Retinal pigment epithelial cell (primary cell): ENCODE data around the gene RNF146.

Experiments used
- DNase-seq: peaks from one replicate; pipeline ENCODE4 v3.0.0-alpha.2; 2010; ENCODE audit warnings: low read depth
- H3K4me3 ChIP-seq: 2 replicates; pipeline ENCODE4 v1.5.1; 2011; ENCODE audit warnings: mild to moderate bottlenecking, low read length, control low read depth, moderate library complexity
- TF ChIP-seq, protein P1 (sequence below): conservative IDR thresholded peaks from 2 replicates; pipeline ENCODE4 v1.5.1; 2011; ENCODE audit warnings: low read depth, low read length, control low read depth, inconsistent platforms

Gene RNF146

GRCh38 chr6:127299522-127300240 is 33.0 kb downstream of the RNF146 start:
- no peak for DNase-seq
- TF ChIP-seq, protein P1, sequence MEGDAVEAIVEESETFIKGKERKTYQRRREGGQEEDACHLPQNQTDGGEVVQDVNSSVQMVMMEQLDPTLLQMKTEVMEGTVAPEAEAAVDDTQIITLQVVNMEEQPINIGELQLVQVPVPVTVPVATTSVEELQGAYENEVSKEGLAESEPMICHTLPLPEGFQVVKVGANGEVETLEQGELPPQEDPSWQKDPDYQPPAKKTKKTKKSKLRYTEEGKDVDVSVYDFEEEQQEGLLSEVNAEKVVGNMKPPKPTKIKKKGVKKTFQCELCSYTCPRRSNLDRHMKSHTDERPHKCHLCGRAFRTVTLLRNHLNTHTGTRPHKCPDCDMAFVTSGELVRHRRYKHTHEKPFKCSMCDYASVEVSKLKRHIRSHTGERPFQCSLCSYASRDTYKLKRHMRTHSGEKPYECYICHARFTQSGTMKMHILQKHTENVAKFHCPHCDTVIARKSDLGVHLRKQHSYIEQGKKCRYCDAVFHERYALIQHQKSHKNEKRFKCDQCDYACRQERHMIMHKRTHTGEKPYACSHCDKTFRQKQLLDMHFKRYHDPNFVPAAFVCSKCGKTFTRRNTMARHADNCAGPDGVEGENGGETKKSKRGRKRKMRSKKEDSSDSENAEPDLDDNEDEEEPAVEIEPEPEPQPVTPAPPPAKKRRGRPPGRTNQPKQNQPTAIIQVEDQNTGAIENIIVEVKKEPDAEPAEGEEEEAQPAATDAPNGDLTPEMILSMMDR, result no peak
- no peak overlapping the region for H3K4me3 ChIP-seq

GRCh38 chr6:127300411-127300810 is 33.7 kb downstream of the RNF146 start:
- TF ChIP-seq, protein P1, result no peak
- H3K4me3 ChIP-seq, result no peak overlapping the region
- DNase-seq, result no peak

GRCh38 chr6:127301199-127301700 is 34.6 kb downstream of the RNF146 start:
- TF ChIP-seq, protein P1, result no peak
- no peak for DNase-seq
- H3K4me3 ChIP-seq, result no peak overlapping the region

GRCh38 chr6:127302728-127303660 is 36.3 kb downstream of the RNF146 start:
- DNase-seq, result no peak
- H3K4me3 ChIP-seq, result no peak overlapping the region
- TF ChIP-seq, protein P1, result peak; percentile 69

GRCh38 chr6:127303917-127304316 is 37.3 kb downstream of the RNF146 start:
- TF ChIP-seq, protein P1, result no peak
- no peak overlapping the region for H3K4me3 ChIP-seq
- DNase-seq, result no peak

GRCh38 chr6:127305741-127306140 is 39.1 kb downstream of the RNF146 start:
- no peak overlapping the region for H3K4me3 ChIP-seq
- no peak for DNase-seq
- TF ChIP-seq, protein P1, result no peak
